Heart left ventricle (tissue), 13 donors: Measurements from ENCODE around the gene HPSE.

Experiments
- POLR2A ChIP-seq, 2 donors: fragments of 450-650 bp; IDR thresholded peaks; one replicate each; pipeline ENCODE4 v1.6.1; 2017; ENCODE audit warnings: antibody characterized with exemption in 2 of 2, mild to moderate bottlenecking in 2 of 2, moderate library complexity in 2 of 2
- TF ChIP-seq, protein P1 (sequence below), 12 donors: fragments of 200-600 bp; sonication (generic) in 4 of 12; IDR thresholded peaks; one replicate each; pipeline versions ENCODE4 v1.5.0 to v1.8.0; 2018 to 2022; ENCODE audit warnings: antibody characterized with exemption in 12 of 12, mild to moderate bottlenecking in 5 of 12
- donor health status: ischemic (EF 13 %, LVEDD 7.1; RV severe dilation, severe dysfunction).
- donor health status: DM: no; HTN: yes; CAD: no.
- donor health status: DM: no; HTN: no; CAD: no.
- donor health status: ischemic (EF 25% LVEDD 6.9; RV normal size, moderate dysfunction).
- donor health status: ischemic (EF 25% LVEDD 5.7; RV mildly dilated, moderate dysfunction).
- donor health status: ischemic (EF 35%, LVEDD 5.7; RV mildly dilated, moderate dysfunction).
- donor health status: nonischemic (EF 11% LVEDD 7.7; RV severe dilation, severe dysfunction).
- donor health status: DM: yes; HTN: yes; CAD: no.
- donor health status: PGD.
- donor health status: ischemic (EF 29% LVEDD 5.4; RV normal size, mild dysfunction).
- donor health status: nonischemic (EF 23%, LVEDD 6.1; RV moderate dilation, normal function).

DNA sequence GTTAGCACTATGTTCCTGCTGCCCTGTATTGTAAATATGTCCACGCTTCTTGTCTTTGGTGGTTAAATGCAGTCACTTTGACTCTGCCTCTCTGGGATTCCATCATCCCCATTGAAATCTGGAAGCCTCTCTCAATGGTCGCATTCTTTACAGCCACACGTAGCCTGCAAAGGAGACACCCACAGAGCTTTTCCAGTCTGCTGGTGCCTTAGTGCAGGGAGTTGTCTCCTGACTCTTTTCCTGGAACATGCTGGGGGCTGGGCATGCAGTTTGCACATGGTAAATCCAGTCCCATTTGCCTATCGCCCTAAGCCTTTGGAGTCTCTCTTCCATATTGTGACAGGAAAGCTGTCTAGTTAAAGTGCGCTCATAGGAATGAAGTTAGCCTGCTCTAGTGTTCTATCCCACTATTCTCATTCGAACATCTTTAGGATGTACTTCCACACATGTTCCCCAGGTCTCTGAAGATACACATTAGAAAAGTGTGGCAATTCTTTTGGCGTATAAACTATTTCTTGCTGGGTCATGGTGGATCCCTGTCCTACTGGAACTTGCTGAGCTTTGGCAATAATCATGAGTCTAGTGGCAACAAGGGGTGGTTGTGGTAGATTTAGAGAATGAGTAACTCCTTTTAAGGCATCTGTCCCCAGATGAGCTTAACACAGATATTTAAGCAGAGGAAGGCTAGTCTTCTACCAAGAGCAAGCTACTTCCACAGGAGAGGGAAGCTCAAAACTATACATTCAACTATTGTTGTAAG, 83.8 kb downstream of the HPSE start:
- TF ChIP-seq, protein P1, sequence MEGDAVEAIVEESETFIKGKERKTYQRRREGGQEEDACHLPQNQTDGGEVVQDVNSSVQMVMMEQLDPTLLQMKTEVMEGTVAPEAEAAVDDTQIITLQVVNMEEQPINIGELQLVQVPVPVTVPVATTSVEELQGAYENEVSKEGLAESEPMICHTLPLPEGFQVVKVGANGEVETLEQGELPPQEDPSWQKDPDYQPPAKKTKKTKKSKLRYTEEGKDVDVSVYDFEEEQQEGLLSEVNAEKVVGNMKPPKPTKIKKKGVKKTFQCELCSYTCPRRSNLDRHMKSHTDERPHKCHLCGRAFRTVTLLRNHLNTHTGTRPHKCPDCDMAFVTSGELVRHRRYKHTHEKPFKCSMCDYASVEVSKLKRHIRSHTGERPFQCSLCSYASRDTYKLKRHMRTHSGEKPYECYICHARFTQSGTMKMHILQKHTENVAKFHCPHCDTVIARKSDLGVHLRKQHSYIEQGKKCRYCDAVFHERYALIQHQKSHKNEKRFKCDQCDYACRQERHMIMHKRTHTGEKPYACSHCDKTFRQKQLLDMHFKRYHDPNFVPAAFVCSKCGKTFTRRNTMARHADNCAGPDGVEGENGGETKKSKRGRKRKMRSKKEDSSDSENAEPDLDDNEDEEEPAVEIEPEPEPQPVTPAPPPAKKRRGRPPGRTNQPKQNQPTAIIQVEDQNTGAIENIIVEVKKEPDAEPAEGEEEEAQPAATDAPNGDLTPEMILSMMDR (IDR thresholded peaks at IDR 0.05): no peak
- TF ChIP-seq POLR2A (IDR thresholded peaks at IDR 0.05): no peak
